HG02885 (cell line): ENCODE data around the gene TNFSF13.

Experiments
- ATAC-seq: cut with Tn5 transposase; IDR thresholded peaks from one replicate; pipeline ENCODE4 v1.9.1; 2021; ENCODE audit warnings: mild to moderate bottlenecking; ENCODE audit not compliant: unreplicated experiment, poor library complexity

The TNFSF13 gene

DNA sequence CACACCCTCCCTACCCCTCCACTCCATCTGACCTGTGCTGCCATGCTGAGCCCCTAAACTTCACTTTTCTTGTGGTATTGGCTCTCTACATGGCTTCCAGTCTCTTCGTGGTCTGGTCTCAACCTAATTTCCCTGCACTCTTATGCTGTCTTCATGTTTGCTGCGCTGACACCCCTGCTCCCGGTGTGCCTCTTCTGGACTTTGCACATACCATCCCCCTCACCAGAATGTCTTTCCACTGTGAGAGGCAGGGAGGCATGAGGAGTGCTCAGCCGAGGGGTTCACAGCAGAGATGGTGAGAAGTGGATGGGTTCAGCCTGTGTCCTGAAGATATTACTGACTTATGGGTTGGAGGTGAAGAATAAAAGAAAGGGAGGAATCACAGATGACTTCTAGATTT is 7.2 kb upstream of the TNFSF13 start:
- no peak for ATAC-seq

DNA sequence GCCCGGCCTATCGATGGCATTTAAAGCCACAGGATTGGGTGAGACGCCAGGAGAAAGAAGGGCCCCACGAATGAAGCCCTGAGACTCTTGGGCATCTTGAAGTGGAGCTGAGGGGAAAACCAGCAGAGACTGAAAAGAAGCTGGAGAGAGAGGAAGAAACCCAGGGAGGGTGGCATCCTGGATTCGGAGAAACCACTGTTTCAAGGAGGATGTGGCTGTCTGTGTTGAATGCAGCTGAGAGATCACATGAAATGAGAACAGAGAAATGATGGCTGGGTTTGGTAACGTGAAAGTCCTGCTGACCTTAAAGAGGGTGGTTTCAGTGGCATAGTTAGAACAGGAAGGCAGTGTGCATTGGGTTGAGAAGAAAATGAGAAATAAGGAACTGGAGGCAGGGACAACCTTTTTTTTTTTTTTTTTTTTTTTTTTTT is 5.9 kb upstream of the TNFSF13 start:
- no peak for ATAC-seq

DNA sequence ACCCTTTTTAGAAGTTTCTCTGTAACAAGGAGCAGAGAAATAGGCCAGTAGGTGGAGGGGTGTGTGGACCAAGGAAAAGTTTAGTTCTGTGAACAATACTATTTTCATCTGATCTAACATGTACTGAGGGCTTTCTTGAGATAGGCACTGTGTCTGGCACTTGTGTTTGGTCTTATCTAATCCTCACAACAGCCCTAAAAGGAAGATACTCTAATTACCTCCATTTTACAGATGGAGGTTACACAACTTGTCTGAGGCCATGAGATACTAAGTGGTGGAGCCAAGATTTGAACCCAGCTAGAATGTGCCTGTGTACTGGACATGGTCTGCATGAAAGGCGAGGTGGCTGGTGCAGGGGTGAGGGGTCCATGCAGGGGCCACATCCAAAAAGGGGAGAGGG is 5.2 kb upstream of the TNFSF13 start:
- ATAC-seq: no peak

DNA sequence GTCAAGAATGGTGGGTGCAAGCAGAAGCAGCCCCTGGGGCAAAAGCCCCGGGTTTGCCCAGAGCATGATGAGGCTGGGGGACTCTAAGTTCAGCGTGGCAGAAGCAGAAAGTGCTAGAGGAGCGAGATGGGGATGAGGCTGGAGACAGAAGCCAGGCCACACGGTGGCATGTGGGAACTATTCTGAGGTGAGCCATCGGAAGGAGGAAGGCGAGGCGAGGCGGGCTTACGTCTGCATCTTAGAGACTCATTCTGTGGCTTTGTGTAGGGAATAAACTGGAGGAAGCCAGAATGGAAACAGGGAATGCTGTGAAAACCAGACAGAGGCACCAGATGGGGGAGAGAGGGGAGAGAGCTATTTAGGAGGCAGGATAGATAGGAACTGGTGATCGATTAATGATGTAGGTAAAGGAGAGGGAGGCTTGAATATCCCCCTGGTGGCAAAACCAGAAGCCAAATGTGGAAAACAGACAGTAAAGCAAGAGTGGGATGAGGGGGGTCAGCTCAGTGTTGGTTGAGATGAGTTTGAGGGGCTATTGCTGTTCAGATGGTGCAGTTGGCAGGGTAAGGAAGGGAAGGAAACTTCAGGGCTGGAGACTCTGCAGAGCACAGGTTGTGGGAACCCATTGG is 3.1 kb upstream of the TNFSF13 start:
- no peak for ATAC-seq

DNA sequence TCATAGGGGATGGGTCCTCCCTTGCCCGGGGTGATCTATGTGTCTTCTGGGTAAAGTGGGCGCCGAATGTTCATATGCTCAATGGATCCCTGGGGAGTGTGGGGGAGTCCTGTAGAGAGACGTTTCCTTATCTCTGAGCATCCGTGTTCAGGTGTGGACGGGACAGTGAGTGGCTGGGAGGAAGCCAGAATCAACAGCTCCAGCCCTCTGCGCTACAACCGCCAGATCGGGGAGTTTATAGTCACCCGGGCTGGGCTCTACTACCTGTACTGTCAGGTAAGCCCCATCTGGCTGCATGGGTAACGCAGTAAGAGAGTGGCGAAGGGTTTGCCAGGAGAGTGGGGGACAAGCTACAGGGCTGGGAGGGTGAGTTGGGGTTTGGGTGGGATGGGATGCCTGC is 1.9 kb upstream of the TNFSF13 start:
- ATAC-seq: no peak

DNA sequence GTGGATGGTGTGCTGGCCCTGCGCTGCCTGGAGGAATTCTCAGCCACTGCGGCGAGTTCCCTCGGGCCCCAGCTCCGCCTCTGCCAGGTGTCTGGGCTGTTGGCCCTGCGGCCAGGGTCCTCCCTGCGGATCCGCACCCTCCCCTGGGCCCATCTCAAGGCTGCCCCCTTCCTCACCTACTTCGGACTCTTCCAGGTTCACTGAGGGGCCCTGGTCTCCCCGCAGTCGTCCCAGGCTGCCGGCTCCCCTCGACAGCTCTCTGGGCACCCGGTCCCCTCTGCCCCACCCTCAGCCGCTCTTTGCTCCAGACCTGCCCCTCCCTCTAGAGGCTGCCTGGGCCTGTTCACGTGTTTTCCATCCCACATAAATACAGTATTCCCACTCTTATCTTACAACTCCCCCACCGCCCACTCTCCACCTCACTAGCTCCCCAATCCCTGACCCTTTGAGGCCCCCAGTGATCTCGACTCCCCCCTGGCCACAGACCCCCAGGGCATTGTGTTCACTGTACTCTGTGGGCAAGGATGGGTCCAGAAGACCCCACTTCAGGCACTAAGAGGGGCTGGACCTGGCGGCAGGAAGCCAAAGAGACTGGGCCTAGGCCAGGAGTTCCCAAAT is 1.3 kb upstream of the TNFSF13 start:
- no peak for ATAC-seq

DNA sequence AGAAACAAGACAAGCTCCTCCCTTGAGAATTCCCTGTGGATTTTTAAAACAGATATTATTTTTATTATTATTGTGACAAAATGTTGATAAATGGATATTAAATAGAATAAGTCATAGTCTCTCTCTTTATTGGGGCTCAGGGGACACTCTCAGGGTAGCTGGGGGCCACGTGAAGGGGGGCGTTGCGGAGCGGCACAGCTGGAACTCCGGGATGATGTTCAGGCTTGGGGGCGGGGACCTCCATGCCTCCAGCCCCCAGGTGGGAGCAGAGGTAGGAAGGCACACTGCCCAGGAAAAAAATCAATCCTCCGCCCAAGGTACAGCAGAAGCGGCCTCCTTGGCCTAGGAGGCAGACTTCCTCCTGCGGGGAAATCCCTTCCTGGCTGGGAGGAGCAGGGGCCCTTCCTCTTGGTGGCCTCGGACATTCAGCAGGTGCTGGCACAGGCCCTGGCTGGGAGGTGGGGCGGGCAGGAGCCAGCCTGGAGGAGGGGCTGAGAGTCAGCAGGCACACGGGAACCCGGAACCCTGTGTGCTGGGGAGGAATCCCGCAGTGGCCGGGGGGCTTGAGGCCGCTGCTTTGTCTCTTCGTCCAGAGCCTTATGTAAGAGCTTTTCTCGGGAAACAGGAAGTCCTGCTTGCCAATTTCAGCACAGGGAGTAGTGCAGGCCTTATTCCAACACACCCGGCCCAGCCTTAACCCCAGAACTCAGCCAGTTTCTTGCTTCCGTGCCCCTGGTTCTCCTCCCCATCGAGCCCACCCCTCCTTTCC is 591 bp upstream of the TNFSF13 start:
- ATAC-seq: no peak

DNA sequence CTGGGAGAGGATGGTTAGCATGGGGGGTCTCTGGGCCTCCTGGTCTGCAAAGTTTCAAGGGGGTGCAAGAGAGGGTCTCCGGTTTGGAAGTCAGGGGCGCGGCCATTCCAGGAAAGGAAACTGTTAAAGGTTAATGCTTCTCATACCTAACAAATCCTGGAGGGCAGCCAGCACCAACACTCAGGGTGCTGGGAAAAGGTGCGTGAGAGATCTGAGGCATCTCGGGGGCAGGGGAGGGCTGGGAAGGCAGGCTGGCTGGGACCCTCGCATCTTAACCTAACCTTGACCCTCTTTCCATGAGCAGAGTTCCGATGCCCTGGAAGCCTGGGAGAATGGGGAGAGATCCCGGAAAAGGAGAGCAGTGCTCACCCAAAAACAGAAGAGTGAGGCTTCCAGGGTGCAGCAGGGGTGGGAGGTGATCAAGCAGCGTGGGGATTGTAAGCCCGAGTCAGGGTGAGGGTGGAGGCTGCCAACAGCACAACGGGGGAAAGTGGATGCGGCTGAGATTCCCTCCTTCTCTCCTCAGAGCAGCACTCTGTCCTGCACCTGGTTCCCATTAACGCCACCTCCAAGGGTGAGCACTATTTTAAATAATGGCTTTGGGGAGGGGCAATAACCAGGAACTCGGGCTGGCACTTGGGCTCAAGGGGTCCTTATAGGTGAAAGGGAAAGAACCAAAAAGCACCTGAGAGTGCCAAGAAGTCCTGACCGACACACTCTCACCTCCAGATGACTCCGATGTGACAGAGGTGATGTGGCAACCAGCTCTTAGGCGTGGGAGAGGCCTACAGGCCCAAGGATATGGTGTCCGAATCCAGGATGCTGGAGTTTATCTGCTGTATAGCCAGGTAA is 996 bp downstream of the TNFSF13 start:
- ATAC-seq: no peak

DNA sequence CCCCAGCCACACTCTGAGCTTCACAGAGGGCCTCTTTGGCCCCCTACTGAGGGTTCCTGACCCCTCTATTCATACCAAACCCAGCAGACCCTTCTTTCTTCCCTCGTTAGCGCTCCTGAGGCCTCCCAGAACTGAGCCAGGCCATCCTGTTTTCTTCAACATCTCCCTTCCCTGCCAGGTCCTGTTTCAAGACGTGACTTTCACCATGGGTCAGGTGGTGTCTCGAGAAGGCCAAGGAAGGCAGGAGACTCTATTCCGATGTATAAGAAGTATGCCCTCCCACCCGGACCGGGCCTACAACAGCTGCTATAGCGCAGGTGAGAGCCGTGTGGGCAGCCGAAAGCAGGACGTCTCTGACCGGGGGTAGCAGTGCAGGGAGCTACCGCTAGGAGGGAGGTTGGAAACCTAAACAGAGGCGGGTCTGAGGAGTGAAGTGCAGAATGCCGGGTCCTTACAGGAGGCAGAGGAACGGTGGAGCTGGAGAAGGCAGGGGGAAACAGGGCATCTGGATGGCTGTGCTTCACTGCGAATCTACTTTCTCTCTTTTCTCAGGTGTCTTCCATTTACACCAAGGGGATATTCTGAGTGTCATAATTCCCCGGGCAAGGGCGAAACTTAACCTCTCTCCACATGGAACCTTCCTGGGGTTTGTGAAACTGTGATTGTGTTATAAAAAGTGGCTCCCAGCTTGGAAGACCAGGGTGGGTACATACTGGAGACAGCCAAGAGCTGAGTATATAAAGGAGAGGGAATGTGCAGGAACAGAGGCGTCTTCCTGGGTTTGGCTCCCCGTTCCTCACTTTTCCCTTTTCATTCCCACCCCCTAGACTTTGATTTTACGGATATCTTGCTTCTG is 1.9 kb downstream of the TNFSF13 start:
- ATAC-seq: no peak

DNA sequence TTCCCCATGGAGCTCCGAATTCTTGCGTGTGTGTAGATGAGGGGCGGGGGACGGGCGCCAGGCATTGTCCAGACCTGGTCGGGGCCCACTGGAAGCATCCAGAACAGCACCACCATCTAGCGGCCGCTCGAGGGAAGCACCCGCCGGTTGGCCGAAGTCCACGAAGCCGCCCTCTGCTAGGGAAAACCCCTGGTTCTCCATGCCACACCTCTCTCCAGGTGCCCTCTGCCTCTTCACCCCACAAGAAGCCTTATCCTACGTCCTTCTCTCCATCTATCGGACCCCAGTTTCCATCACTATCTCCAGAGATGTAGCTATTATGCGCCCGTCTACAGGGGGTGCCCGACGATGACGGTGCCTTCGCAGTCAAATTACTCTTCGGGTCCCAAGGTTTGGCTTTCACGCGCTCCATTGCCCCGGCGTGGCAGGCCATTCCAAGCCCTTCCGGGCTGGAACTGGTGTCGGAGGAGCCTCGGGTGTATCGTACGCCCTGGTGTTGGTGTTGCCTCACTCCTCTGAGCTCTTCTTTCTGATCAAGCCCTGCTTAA is 2.6 kb downstream of the TNFSF13 start:
- peak; percentile 62 for ATAC-seq

DNA sequence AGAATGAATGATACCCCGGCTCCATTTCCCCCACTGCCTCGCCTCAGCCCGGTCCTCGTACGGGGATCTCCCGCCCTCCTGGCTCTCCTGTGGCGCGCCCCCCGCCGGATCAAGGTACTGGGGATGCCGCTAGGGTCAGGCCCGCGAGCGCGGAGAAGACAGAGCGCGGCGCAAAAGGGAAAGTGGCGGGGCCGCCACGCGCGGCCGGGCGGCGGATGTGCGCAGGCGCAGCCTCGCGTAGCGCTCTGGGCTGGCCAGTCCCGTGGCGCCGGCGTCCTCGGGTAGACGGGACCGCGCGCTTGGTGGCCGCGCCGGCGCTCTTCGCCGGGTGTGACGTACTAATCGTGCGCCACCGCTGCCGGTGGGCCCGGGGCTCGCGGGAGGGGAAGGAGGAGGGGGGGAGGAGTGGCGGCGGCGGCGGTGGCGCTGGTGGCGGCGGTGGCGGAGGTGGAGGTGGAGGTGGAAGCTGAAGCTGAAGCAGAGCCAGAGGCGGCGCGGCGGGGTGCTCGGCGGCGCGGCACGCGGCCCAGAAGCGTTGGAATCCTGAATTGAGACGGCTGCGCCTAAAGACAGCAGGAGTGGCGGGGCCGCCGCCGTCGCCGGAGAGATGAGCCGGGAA is 3.1 kb downstream of the TNFSF13 start, which contains the start of gene SENP3:
Gene SENP3 (plus strand): TSS at position 331 of the 619 bp plus-strand sequence. CDS start 1,158 bp downstream, outside the sequence.
- peak; percentile 74 for ATAC-seq

DNA sequence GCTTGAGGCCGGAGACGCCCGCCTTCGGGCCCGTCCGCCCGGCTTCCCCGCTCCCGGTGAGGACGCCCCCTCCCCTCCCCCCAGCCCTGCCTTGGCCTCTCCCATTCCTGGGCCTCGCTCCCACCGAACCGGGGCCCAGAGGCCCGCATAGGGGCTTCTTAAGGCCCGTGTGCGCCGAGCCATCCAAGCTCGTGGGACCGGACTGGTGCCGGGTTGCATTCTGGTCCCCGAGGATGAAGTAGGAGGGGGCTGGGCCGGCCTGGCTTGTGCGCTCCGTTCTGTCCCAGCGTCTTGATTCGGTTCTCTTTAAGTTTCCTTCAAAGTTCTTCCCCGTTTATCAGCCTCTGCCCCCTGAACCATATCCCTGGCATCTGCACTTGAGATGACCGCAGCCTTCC is 3.7 kb downstream of the TNFSF13 start:
- ATAC-seq: peak; percentile 16

DNA sequence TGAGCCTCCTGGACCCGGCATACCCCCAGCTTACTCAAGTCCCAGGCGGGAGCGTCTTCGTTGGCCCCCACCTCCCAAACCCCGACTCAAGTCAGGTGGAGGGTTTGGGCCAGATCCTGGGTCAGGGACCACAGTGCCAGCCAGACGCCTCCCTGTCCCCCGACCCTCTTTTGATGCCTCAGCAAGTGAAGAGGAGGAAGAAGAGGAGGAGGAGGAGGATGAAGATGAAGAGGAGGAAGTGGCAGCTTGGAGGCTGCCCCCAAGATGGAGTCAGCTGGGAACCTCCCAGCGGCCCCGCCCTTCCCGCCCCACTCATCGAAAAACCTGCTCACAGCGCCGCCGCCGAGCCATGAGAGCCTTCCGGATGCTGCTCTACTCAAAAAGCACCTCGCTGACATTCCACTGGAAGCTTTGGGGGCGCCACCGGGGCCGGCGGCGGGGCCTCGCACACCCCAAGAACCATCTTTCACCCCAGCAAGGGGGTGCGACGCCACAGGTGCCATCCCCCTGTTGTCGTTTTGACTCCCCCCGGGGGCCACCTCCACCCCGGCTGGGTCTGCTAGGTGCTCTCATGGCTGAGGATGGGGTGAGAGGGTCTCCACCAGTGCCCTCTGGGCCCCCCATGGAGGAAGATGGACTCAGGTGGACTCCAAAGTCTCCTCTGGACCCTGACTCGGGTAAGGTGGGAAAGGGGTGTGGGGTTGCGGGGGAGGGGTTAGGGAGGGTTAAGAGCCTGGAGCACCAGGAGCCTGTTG is 4.7 kb downstream of the TNFSF13 start:
- no peak for ATAC-seq

DNA sequence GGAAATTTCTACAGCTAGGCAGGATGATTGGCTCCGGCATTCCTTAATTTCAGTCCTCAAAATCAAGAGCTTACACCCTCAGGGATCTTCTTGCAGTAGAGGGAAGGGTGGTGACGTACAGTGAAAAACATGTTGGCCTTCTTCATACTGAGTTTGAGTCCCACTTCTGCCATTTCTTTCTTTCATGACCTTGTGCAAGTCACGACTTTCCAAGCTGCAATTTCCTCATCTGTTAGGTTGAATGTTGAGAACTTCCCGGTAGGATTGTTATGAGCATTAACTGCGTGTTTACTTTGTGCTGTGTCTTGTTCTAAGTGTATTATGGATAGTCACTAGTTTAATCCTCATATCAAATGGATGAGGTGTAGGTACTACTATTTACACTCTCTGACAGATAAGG is 11.0 kb downstream of the TNFSF13 start:
- ATAC-seq: no peak

DNA sequence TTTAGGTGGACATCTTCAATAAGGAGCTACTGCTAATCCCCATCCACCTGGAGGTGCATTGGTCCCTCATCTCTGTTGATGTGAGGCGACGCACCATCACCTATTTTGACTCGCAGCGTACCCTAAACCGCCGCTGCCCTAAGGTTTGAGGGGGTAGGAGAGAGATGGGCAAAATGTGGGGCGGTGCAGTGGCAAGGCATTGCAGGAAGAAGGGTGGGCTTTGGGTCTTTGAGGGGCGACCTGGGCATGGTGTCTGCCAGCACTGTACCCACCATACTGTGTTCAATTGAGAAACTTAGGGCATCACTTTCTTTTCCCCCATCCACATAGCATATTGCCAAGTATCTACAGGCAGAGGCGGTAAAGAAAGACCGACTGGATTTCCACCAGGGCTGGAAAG is 11.8 kb downstream of the TNFSF13 start:
- ATAC-seq: no peak

DNA sequence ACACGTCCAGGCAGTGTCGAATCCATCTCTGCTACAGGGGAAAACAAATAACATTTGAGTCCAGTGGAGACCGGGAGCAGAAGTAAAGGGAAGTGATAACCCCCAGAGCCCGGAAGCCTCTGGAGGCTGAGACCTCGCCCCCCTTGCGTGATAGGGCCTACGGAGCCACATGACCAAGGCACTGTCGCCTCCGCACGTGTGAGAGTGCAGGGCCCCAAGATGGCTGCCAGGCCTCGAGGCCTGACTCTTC is 13.7 kb downstream of the TNFSF13 start:
- ATAC-seq: no peak

DNA sequence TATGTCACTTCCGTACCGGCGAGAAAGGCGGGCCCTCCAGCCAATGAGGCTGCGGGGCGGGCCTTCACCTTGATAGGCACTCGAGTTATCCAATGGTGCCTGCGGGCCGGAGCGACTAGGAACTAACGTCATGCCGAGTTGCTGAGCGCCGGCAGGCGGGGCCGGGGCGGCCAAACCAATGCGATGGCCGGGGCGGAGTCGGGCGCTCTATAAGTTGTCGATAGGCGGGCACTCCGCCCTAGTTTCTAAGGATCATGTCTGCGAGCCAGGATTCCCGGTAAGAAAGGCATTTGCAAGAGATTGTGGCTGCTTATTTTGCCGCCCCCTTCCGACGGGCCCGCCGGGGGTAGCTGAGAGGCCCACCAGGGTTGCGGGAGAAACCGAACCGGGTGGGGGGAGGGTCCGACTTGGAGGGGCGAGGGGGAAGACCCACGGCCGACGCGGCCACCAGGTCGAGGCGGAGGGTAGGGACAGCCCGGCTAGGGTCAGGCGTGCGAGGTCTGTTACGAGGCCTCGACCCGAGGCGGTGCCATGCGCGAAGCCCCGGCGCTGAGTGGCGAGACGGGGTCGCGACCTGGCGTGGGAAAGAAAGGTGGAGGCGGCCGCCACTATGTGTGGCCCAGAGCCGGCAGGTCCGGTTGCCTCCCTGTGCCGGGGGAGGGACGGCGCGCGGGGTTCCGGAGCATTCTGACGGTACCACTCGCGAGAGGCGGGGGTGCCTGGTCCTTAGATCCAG is 14.2 kb downstream of the TNFSF13 start:
- ATAC-seq: peak; percentile 91
